ENCODE results near the gene ARHGDIB.

Gene ARHGDIB

DNA sequence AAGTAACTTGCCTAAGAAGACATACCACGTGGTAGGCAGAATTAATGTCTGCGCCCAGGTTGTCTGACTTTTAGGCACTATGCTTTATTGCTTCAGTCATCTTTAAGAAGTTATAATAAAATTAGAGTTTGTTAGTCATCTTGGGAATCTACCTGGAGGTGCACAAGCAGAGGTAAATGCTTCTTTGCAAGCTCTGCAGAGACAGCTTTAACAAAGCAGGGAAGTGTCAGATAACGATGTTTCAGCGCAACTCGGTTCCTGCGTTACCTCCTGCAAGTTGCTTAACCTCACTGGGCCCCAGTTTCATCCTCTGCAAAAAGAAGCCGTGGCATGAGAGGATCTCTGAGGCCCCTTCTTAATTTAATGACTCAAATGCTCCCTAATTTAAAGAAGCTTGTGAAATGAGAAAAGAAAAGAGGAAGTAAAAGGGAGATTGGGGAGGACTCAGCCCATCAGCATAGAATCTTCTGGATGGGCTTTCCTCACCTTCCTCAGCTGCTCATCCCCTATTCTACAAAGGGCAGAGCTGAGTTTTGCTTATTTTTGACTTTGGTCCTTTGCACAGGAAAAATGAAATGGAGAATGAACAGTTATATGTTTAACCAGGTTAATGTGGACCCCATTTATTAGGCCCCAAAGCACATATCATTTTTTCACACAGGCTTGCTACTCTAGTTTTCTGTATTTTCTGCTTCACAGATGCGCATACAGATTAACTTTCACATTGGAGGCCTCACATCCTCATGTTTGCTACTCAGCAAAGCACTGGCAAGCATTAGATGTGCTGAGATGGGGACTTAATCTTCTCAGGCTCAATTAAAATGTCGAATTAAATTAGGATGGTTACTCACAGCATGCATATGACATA is 5.1 kb downstream of the ARHGDIB start:
- no peak for DNase-seq (ENCODE audit: low read depth in 2 of 2)

DNA sequence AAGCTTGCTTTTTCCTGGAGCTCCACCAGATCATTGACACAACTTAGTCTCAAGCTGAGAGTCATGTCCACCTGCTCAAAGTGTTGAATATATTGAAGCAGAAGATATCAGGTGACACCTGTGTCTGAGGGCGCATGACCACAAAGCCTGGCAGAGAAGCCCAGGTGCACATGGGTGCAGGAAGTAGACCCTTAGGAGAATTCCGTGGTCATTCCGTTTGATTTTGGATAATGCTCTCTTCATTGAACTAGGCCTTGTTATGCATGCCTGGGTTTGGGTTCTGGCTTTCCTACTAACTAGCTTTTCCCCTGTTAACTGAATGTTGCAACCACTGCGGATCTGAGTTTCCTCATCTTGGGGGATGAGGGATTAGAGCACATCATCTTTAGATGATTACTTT is 7.1 kb downstream of the ARHGDIB start:
- no peak for DNase-seq (ENCODE audit: low read depth in 2 of 2)

DNA sequence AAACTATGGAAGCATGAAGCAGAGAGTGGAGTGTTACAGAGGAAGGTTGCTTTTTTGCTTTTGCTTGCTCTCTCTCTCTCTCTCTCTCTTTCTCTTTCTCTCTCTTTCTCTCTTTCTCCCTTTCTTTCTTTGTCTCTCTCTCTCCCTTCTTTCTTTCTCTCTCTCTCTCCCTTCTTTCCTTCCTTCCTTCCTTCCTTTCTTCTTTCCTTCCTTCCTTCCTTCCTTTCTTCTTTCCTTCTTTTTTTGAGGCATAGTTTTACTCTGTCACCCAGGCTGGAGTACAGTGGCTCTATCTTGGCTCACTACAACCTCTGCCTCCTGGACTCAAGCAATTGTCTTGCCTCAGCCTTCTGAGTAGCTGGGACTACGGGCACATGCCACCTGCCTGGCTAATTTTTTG is 7.6 kb downstream of the ARHGDIB start:
- no peak for DNase-seq (ENCODE audit: low read depth in 2 of 2)

DNA sequence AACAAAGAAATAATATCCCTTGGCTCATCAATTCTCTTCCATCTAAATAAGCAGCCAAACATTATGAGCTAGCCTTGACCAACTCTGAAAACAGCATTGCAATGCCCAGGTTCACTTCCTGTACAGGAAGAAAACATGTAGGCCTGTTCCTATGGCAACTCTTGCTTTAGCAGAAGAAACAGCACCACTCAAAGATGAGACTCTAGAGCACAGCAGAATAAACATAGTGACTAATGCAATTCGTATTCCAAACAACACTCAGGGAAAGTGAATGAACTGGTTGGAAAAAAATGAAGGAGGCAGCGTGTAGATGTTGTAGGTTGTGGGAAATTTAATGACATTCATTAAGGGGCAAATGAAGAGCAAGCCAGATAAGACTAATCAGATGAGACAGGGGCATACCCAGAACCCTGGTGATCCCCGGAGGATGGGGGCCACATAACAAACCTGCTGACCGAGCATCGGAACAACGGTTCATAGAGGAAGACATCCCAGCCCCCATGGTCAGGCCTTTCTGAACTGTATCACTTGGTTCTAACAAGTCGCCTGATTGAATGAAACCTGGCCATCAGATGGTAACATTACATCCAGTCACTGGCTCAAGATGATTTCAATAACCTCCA is 9.0 kb downstream of the ARHGDIB start:
- no peak for DNase-seq (ENCODE audit: low read depth in 2 of 2)

DNA sequence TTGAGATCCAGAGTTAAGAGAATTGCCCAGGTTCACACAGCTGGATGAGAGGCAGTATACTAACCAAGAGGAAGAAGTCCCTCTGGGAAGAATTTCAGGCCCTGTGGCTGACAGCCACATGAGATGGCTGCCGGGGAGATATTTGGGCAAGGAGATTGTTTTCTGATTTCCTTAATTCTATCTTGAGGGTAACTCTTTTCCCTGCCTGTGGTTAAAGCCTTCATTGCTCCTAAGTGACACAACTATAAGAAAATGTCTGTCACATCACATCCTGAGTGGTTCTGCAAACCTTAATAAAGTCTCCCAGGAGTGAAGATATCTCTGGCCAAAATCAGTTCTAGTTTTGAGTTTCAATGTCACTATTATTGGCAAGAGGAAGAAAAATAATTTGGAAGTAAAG is 9.6 kb downstream of the ARHGDIB start:
- no peak for DNase-seq (ENCODE audit: low read depth in 2 of 2)

DNA sequence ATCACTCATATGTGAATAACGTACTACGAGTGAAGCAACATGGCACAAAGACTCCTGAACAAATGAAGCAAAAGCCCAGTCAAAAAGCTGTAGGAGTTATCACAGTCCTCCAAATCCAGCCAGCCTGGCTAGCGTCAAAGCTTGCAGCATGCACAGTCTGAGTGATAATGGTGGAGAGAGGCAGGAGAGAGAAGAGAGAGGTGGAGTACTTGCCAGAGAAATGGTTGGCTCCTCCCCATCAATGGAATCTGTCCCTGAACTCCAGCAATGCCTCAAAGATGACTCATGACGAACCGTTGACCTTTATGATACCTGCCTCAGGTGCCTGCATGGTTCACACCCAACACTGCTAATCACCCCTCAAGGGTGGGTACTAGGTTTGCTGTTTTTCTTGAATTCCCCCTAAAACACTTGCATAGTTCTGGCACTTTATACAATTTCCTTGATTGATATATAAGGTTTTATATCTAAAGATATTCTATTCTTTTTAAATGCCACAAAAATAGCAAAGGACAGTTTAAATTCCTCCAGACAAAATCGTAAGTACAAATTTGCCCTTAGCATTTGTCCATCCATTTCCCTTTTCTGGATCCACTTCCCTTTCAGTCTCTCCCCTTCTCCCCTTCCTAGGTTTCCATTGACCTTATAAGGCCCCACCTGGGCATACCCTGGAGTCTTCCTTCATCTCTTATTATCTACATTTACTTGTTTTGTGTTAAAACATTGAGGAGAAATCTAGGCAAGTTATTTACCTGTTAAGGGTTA is 10.2 kb downstream of the ARHGDIB start:
- DNase-seq (ENCODE audit: low read depth in 2 of 2), result no peak

DNA sequence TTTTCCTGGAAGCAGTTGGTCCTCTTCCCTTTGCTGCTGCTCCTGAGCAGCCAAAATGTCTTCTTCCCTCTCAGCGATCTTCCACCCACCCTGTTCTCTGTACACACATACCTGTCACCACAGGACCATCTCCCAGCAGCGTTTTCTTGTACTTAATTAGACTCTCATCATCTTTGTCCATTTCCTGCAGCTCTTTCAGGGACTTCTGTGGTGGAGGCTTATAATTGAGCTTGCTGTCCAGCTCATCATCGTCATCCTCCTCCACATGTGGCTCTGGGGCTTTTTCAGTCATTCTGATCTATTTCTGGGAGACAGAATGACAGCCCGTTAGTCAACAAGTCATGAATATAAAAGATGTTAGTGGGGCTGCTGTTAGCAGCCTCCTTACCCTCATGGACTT is 11.0 kb downstream of the ARHGDIB start:
- DNase-seq (ENCODE audit: low read depth in 2 of 2), result no peak

DNA sequence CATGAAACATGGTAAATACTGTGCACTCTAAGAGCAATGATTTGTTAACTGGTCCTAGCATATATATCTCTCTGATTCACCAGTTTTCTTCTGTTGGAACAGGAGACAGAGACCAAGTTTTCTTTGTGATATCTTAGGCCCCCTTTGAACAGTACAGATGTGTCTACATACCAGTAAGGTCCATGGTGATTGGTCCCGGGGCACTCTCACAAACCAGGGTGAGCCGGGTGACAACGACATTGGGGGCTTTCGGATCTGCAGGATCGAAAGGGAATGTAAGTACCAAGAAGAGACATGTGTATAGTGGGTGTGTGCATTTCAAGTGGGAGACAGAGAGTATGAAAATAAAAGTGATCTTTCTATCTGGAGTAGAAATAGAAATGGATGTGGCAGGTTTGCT is 11.8 kb downstream of the ARHGDIB start:
- no peak for DNase-seq (ENCODE audit: low read depth in 2 of 2)

DNA sequence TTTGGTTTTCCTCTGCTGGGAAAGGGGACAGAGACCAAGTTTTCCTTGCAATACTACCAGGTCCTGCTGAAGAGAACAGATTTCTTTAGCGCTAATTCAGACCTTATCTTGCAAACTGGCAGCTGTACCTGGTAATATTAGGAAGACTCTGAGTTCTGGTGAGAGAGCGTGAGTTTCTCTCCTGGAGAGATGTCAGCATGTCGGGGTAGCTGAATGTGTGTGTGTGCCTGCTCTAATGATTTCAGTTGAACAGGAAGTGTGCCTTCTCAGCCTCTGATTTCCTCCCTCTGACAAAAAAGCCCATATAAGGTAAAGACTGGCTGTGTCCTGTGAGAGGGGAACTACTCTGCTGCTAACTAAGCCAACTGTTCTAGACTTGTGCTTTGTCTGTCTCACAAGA is 12.7 kb downstream of the ARHGDIB start:
- DNase-seq (ENCODE audit: low read depth in 2 of 2), result no peak

DNA sequence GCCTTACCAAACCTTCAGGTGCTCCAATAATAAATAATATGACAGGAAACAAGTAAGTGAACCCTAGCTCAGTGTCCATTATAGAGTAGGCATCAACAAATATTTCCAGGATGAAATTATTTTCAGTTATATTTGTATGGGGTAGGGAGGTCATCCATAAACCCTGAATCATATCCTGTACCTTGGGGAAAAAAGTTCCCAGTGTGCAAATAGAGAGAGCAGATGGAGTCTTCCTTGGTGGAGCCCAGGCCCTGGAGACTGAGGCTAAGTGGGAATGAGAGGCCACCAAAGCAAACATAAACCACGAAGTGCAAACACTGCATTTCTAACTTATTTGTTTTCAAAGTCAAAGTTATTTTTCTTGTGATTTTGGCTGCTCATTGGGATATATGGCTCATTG is 14.5 kb downstream of the ARHGDIB start:
- DNase-seq (ENCODE audit: low read depth in 2 of 2), result no peak

DNA sequence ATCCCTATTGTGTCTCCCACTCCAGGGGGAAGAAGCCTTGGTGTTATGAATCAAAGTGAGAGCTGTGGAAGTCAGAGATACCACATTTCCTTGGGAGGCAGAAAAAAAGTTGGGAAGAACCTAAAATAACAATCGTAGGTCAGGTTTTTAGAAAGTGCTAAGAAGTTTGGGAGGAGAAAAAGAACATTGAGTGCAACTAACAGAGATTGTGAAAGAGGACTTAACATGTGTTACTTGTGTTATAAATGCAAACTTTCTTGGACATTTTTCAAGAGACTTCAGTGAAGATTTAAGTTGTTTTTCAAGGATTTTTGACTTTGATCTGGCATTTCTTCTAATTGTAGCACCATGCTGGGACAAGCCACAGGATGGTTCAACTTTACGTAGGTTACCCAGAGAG is 15.2 kb downstream of the ARHGDIB start:
- no peak for DNase-seq (ENCODE audit: low read depth in 2 of 2)

DNA sequence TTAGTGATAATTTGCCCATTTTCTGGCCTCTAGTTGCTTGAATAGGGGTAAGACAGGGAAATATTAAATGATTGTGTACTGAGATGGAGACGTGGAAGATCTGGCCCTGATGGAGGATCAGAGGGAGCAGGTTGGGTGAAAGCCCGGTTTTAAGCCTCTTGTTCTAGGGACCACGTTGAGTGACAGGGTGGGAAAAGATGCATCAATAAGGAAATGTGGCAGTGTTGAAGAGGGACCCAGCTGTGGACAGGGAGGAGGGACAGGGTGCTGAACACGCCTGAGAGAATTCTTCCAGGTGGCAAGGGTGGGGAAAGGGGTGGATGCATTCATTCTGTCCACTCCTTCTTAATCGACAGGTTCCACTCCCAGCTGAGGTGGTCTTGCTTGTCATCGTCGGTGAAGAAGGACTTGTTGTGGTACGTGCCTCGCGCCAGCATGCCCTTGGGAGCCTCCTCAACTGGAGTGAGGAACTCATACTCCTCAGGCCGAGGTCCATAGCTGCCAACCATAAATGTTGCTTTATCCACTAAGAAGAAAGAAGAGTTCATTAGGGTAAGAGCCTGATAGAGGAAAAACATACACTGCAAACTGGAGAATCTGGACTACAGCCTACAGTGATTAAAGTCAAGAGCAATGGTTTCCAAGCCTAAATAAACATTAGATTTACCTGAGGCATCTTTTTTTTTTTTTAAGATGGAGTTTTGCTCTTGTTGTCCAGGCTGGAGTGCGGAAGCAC is 19.0 kb downstream of the ARHGDIB start:
- no peak for DNase-seq (ENCODE audit: low read depth in 2 of 2)

DNA sequence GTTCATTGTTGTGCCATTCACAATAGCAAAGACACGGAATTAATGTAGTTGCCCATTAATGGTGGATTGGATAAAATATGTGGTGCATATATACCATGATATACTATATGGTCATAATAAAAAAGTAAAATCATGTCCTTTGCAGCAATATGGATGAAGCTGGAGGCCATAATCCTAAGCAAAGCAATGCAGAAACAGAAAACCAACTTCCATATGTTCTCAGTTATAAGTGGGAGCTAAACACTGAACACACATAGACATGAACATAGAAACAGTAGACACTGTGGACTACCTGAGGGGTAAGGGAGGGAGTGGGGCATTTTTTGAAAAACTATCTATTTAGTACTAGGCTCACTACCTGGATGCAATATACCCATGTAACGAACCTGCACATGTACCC is 20.0 kb downstream of the ARHGDIB start:
- DNase-seq (ENCODE audit: low read depth in 2 of 2), result no peak

DNA sequence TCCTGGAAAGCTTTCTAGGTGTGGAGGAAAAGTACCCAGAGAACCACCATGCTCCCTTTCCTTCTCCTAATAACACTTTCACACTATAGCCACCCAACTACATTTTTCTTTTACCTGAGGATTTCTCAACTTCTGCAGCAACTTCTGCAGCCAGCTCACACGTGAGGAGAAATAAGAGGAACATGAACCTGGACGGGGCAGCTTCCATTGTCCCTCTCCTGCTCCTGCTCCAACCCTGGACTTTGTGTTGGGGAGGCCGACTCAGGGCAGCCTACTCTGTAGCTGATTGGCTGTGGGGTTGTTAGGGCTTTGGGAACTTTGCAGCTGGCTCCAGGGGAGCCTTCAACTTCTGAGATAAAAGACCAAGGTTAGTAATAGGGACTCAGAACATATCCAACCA is 23.1 kb downstream of the ARHGDIB start, which contains the start of gene ERP27:
TSS of gene ERP27 (minus strand) at position 237 of the 400 bp plus-strand sequence. CDS start at position 208, 29 bp downstream.
- DNase-seq (ENCODE audit: low read depth in 2 of 2), result no peak

DNA sequence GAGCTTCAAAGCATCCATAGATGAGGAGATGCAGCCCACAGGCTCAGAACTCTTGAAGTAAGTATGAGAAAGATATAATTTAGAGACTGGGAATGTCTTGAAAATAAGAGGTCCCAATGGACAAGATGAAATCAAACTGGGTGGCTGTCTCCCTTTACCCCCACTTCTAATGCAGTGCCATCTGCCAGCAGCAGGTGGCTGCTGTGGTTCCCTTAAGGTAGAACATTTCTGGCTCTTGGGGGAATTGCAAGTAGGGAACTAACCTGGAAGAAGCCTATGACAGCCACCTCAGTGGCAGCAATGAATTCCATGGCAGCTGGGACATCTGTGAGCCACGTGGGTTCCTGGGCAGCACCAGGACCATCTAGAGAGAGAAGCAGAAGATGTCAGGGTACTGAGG is 23.7 kb downstream of the ARHGDIB start:
- DNase-seq (ENCODE audit: low read depth in 2 of 2), result no peak

DNA sequence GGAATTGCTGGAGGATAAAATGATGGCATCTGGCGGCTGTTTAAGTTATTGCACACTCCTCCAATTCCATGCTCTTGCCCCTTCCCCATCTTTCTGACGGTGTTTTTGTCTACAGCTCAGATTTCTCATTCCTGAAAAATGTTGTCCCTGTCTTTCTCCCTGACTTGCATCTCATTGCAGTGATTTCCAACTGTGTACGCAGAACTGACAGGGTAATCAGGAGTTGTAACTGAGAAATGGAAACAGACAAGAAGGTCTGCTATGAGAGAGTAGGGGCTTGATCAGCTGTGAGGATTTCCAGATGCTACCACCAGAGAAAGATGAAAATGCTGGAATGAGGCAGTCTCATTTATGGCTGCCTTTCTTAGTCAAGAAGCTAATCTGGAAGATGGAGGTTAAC is 24.4 kb downstream of the ARHGDIB start:
- no peak for DNase-seq (ENCODE audit: low read depth in 2 of 2)

DNA sequence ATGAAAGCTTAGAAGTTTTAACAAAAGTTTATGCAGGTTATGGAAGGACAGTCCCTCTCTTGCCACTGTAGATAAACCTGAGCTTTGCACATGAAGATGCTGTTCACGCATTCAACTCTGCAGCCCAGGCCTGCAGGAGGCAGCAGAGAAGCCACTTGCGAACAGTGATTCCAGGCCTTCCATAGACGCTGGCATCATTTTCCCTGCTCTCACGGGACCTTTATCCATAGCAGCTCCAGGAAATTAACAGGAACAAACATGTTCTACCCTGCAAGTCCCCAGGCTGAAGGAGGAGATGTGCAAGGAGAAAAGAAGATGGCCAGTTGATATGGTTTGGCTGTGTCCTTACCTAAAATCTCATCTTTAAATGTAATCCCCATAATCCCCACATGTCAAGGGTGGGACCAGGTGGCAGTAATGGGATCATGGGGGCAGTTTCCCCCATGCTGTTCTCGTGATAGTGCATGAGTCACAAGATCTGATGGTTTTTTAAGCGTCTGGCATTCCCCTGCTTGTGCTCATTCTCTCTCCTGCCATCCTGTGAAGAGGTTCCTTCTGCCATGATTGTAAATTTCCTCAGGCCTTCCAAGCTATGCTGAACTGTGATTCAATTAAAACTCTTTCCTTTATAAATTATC is 25.1 kb downstream of the ARHGDIB start:
- no peak for DNase-seq (ENCODE audit: low read depth in 2 of 2)

DNA sequence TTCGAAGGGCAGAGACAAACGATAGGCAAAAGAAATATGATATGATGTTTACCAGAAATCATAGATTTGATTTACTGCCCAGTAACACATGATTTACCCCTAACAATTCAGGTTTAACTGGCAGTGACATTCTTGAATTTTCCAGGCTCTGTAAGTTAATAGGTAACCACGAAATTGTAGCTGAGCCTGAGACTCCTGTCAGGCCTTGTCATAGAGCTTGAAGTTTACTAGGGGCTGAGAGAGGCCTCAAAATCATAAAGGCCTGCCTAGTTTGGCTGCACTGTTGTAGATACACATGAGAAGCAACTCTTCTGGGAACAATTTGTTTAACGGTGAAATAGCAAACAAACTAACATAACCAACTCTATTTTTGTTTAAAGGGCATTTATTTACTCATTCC is 26.4 kb downstream of the ARHGDIB start:
- no peak for DNase-seq (ENCODE audit: low read depth in 2 of 2)

DNA sequence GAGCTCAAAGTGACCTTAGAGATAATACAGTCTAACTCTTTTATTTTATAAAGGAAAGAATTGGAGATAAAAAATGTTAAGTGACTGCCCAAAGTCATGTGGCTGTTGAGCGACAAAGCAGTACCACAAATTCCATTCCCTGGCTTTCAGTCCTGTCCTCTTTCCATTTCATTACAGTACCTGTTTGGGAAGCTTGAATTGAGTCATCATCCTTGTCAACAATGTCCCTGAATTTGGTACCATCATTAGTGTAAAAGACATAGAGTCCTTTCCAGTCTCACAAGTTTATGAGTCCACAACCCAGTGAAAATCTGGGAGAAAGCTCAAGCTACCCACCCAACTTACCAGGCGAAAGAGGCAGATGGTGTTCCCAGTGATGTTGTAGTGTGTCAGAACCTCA is 26.9 kb downstream of the ARHGDIB start:
- no peak for DNase-seq (ENCODE audit: low read depth in 2 of 2)

DNA sequence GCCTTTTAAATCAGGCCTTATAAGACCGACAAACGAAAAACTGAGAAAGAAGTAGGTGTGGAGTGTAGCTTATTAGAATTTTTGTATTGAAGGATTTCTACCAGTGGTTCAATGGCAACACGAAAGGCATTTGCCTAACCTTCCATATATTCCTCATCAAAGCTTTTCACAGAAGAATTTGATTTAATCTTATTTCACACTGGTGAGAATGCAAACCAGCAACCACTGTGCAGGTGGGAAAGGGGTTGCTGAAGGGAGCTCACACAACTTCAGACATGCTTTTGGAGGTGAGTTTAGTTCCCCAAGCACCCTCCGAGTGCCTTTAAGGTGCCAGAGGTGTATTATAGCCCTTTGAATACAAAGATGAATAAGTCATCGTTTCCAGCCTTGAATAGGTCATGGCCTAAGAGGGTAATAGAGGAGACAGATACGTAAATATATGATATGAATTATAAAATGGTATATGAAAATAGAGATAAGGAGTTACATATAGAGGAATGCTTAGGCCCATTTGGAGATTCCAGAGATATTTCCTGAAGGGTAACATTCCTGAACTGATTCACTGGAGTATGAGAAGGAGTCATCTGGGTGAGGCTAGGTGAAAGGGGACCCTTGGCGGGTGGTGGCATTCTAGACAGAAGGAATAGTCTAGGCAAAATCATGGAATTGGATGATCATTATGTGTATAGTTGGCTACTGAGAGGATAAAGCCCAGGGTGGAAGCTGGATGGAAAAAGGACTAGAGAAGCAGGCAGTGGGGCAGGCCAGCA is 29.4 kb downstream of the ARHGDIB start:
- DNase-seq (ENCODE audit: low read depth in 2 of 2), result no peak

DNA sequence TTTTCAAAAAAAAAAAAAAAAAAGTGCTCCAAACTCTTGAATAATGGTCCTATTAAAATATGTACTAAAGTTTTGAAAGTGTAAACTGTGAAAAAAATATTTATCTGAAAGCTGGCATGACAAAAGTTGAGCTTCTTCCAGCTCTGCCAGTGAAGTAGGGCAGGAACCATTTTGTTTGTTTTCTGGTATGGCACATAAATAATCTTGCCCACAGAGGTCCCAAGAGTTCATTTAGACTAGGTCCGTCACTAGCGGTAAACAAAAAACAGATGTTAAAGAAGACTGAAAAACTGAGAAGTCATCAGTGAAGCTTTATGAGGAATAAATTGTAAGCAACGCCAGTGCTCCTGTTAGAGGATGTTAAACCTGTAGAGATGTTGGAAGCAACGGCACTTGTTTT is 30.0 kb downstream of the ARHGDIB start:
- DNase-seq (ENCODE audit: low read depth in 2 of 2), result no peak
